ENCODE measurements around the gene BANP.

The BANP gene

GRCh38 chr16:87959391-87959990 lies 8.3 kb downstream of the BANP start:
- H3K9ac ChIP-seq (ENCODE audit: low read depth, low read length): no peak overlapping the region
- H3K36me3 ChIP-seq (ENCODE audit: control insufficient read depth, insufficient read depth, low read length): peaks cover 21% of the 10 kb centered on the region
- no peaks in the 10 kb centered on the region for H3K27me3 ChIP-seq (ENCODE audit: control insufficient read depth, insufficient read depth, low read length)
- no peak overlapping the region for H3K27ac ChIP-seq (ENCODE audit: low read depth, low read length)
- peaks cover 16% of the 10 kb centered on the region for H3K4me1 ChIP-seq (ENCODE audit: control insufficient read depth, insufficient read depth, low read length)
- no peaks in the 10 kb centered on the region for H3K9me3 ChIP-seq (ENCODE audit: control insufficient read depth, insufficient read depth, low read length)
- H3K4me3 ChIP-seq (ENCODE audit: low read depth, low read length): no peak overlapping the region

GRCh38 chr16:87960296-87960695 lies 9.1 kb downstream of the BANP start:
- Histone ChIP-seq H3K27ac (ENCODE audit: low read depth, low read length) (no peak overlapping the region), H3K4me1 (ENCODE audit: control insufficient read depth, insufficient read depth, low read length) (peaks cover 16% of the 10 kb centered on the region), H3K36me3 (ENCODE audit: control insufficient read depth, insufficient read depth, low read length) (peaks cover 15% of the 10 kb centered on the region), H3K9ac (ENCODE audit: low read depth, low read length) (no peak overlapping the region), H3K9me3 (ENCODE audit: control insufficient read depth, insufficient read depth, low read length) (no peaks in the 10 kb centered on the region), H3K4me3 (ENCODE audit: low read depth, low read length) (no peak overlapping the region), H3K27me3 (ENCODE audit: control insufficient read depth, insufficient read depth, low read length) (no peaks in the 10 kb centered on the region)

- Histone ChIP-seq H3K4me1 (ENCODE audit: control insufficient read depth, insufficient read depth, low read length) (peaks cover 15% of the 10 kb centered on the region), H3K9me3 (ENCODE audit: control insufficient read depth, insufficient read depth, low read length) (no peaks in the 10 kb centered on the region), H3K27me3 (ENCODE audit: control insufficient read depth, insufficient read depth, low read length) (no peaks in the 10 kb centered on the region), H3K27ac (ENCODE audit: low read depth, low read length) (no peak overlapping the region), H3K4me3 (ENCODE audit: low read depth, low read length) (no peak overlapping the region), H3K9ac (ENCODE audit: low read depth, low read length) (no peak overlapping the region), H3K36me3 (ENCODE audit: control insufficient read depth, insufficient read depth, low read length) (peaks cover 10% of the 10 kb centered on the region)
These were observed 9.6 kb downstream of the BANP start for GRCh38 chr16:87960852-87961251.

GRCh38 chr16:87961623-87962022 lies 10.4 kb downstream of the BANP start:
- Histone ChIP-seq H3K9ac (ENCODE audit: low read depth, low read length) (no peak overlapping the region), H3K27ac (ENCODE audit: low read depth, low read length) (no peak overlapping the region), H3K4me3 (ENCODE audit: low read depth, low read length) (no peak overlapping the region), H3K36me3 (ENCODE audit: control insufficient read depth, insufficient read depth, low read length) (peaks cover 10% of the 10 kb centered on the region), H3K4me1 (ENCODE audit: control insufficient read depth, insufficient read depth, low read length) (peaks cover 8% of the 10 kb centered on the region; the same call in 1 of the 2 replicates), H3K27me3 (ENCODE audit: control insufficient read depth, insufficient read depth, low read length) (no peaks in the 10 kb centered on the region), H3K9me3 (ENCODE audit: control insufficient read depth, insufficient read depth, low read length) (no peaks in the 10 kb centered on the region)

GRCh38 chr16:87963400-87963799 lies 12.2 kb downstream of the BANP start:
- Histone ChIP-seq H3K27ac (ENCODE audit: low read depth, low read length) (no peak overlapping the region), H3K9ac (ENCODE audit: low read depth, low read length) (no peak overlapping the region), H3K27me3 (ENCODE audit: control insufficient read depth, insufficient read depth, low read length) (no peaks in the 10 kb centered on the region), H3K4me3 (ENCODE audit: low read depth, low read length) (no peak overlapping the region), H3K36me3 (ENCODE audit: control insufficient read depth, insufficient read depth, low read length) (0 out of 2 replicates have a peak, but pooled peaks cover 4% of the 10 kb centered on the region), H3K4me1 (ENCODE audit: control insufficient read depth, insufficient read depth, low read length) (peaks cover 6% of the 10 kb centered on the region; the same call in 1 of the 2 replicates), H3K9me3 (ENCODE audit: control insufficient read depth, insufficient read depth, low read length) (no peaks in the 10 kb centered on the region)

GRCh38 chr16:87964049-87964659 lies 12.9 kb downstream of the BANP start:
- Histone ChIP-seq H3K4me1 (ENCODE audit: control insufficient read depth, insufficient read depth, low read length) (peaks cover 1% of the 10 kb centered on the region; the same call in 1 of the 2 replicates), H3K27ac (ENCODE audit: low read depth, low read length) (no peak overlapping the region), H3K9me3 (ENCODE audit: control insufficient read depth, insufficient read depth, low read length) (no peaks in the 10 kb centered on the region), H3K36me3 (ENCODE audit: control insufficient read depth, insufficient read depth, low read length) (0 out of 2 replicates have a peak, but pooled peaks cover 4% of the 10 kb centered on the region), H3K9ac (ENCODE audit: low read depth, low read length) (no peak overlapping the region), H3K4me3 (ENCODE audit: low read depth, low read length) (no peak overlapping the region), H3K27me3 (ENCODE audit: control insufficient read depth, insufficient read depth, low read length) (no peaks in the 10 kb centered on the region)

GRCh38 chr16:87965417-87965816 lies 14.2 kb downstream of the BANP start:
- Histone ChIP-seq H3K4me1 (ENCODE audit: control insufficient read depth, insufficient read depth, low read length) (no peaks in the 10 kb centered on the region), H3K36me3 (ENCODE audit: control insufficient read depth, insufficient read depth, low read length) (0 out of 2 replicates have a peak, but pooled peaks cover 4% of the 10 kb centered on the region), H3K27ac (ENCODE audit: low read depth, low read length) (no peak overlapping the region), H3K4me3 (ENCODE audit: low read depth, low read length) (no peak overlapping the region), H3K9ac (ENCODE audit: low read depth, low read length) (no peak overlapping the region), H3K9me3 (ENCODE audit: control insufficient read depth, insufficient read depth, low read length) (no peaks in the 10 kb centered on the region), H3K27me3 (ENCODE audit: control insufficient read depth, insufficient read depth, low read length) (no peaks in the 10 kb centered on the region)

- H3K9me3 ChIP-seq (ENCODE audit: control insufficient read depth, insufficient read depth, low read length): peaks cover 1% of the 10 kb centered on the region; the same call in 1 of the 2 replicates
- H3K9ac ChIP-seq (ENCODE audit: low read depth, low read length): no peak overlapping the region
- H3K36me3 ChIP-seq (ENCODE audit: control insufficient read depth, insufficient read depth, low read length): no peaks in the 10 kb centered on the region
- H3K4me3 ChIP-seq (ENCODE audit: low read depth, low read length): no peak overlapping the region
- H3K27ac ChIP-seq (ENCODE audit: low read depth, low read length): no peak overlapping the region
- H3K4me1 ChIP-seq (ENCODE audit: control insufficient read depth, insufficient read depth, low read length): no peaks in the 10 kb centered on the region
- H3K27me3 ChIP-seq (ENCODE audit: control insufficient read depth, insufficient read depth, low read length): no peaks in the 10 kb centered on the region
These were observed 14.9 kb downstream of the BANP start for GRCh38 chr16:87966064-87966645.

- H3K9ac ChIP-seq (ENCODE audit: low read depth, low read length): no peak overlapping the region
- H3K36me3 ChIP-seq (ENCODE audit: control insufficient read depth, insufficient read depth, low read length): no peaks in the 10 kb centered on the region
- H3K27ac ChIP-seq (ENCODE audit: low read depth, low read length): no peak overlapping the region
- H3K4me1 ChIP-seq (ENCODE audit: control insufficient read depth, insufficient read depth, low read length): no peaks in the 10 kb centered on the region
- peaks cover 4% of the 10 kb centered on the region; the same call in 1 of the 2 replicates for H3K9me3 ChIP-seq (ENCODE audit: control insufficient read depth, insufficient read depth, low read length)
- no peaks in the 10 kb centered on the region for H3K27me3 ChIP-seq (ENCODE audit: control insufficient read depth, insufficient read depth, low read length)
- H3K4me3 ChIP-seq (ENCODE audit: low read depth, low read length): no peak overlapping the region
These were observed 15.5 kb downstream of the BANP start for GRCh38 chr16:87966685-87967185.

GRCh38 chr16:87968541-87968940 lies 17.3 kb downstream of the BANP start:
- Histone ChIP-seq H3K4me1 (ENCODE audit: control insufficient read depth, insufficient read depth, low read length) (no peaks in the 10 kb centered on the region), H3K36me3 (ENCODE audit: control insufficient read depth, insufficient read depth, low read length) (no peaks in the 10 kb centered on the region), H3K9ac (ENCODE audit: low read depth, low read length) (no peak overlapping the region), H3K4me3 (ENCODE audit: low read depth, low read length) (no peak overlapping the region), H3K9me3 (ENCODE audit: control insufficient read depth, insufficient read depth, low read length) (peaks cover 6% of the 10 kb centered on the region; the same call in 1 of the 2 replicates), H3K27me3 (ENCODE audit: control insufficient read depth, insufficient read depth, low read length) (no peaks in the 10 kb centered on the region), H3K27ac (ENCODE audit: low read depth, low read length) (no peak overlapping the region)

- H3K4me3 ChIP-seq (ENCODE audit: low read depth, low read length): no peak overlapping the region
- no peak overlapping the region for H3K27ac ChIP-seq (ENCODE audit: low read depth, low read length)
- H3K27me3 ChIP-seq (ENCODE audit: control insufficient read depth, insufficient read depth, low read length): no peaks in the 10 kb centered on the region
- peaks cover 4% of the 10 kb centered on the region for H3K36me3 ChIP-seq (ENCODE audit: control insufficient read depth, insufficient read depth, low read length)
- no peak overlapping the region for H3K9ac ChIP-seq (ENCODE audit: low read depth, low read length)
- H3K9me3 ChIP-seq (ENCODE audit: control insufficient read depth, insufficient read depth, low read length): peaks cover 6% of the 10 kb centered on the region; the same call in 1 of the 2 replicates
- no peaks in the 10 kb centered on the region for H3K4me1 ChIP-seq (ENCODE audit: control insufficient read depth, insufficient read depth, low read length)
These were observed 19.0 kb downstream of the BANP start for GRCh38 chr16:87970186-87970585.
